Kidney epithelial cell (primary cell): ENCODE results near the gene STX5. TPM values are rescaled to one million over a fixed set of nuclear protein-coding genes. Genes with fewer than 3 reads are reported as not detected.

Experiments
- DNase-seq: peaks from one replicate; pipeline ENCODE4 v3.0.0-alpha.2; 2010; ENCODE audit warnings: low read depth
- H3K27me3 ChIP-seq: 2 replicates; pipeline ENCODE4 v1.6.0; 2011; ENCODE audit warnings: low read length; ENCODE audit not compliant: control insufficient read depth, insufficient read depth
- H3K36me3 ChIP-seq: 2 replicates; pipeline ENCODE4 v1.5.1; 2011; ENCODE audit warnings: low read length; ENCODE audit not compliant: control insufficient read depth, insufficient read depth
- H3K4me3 ChIP-seq: 2 replicates; pipeline ENCODE4 v1.5.1; 2011; ENCODE audit warnings: low read depth, mild to moderate bottlenecking, control low read depth, low read length
- CTCF ChIP-seq: IDR thresholded peaks from 2 replicates; pipeline ENCODE4 v1.5.1; 2011; ENCODE audit warnings: mild to moderate bottlenecking, moderate library complexity, low read length, control low read depth, inconsistent platforms; ENCODE audit not compliant: insufficient read depth, poor library complexity, severe bottlenecking
- total RNA-seq: library from RNA; depleted of rRNA; stranded (reverse); fragments of >200 nt; gene quantifications from 2 replicates; pipeline ENCODE4 v1.2.3, GENCODE V29; 2015

Gene STX5
- total RNA-seq, 1 donor from 2014 or later: 30.2 TPM

DNA sequence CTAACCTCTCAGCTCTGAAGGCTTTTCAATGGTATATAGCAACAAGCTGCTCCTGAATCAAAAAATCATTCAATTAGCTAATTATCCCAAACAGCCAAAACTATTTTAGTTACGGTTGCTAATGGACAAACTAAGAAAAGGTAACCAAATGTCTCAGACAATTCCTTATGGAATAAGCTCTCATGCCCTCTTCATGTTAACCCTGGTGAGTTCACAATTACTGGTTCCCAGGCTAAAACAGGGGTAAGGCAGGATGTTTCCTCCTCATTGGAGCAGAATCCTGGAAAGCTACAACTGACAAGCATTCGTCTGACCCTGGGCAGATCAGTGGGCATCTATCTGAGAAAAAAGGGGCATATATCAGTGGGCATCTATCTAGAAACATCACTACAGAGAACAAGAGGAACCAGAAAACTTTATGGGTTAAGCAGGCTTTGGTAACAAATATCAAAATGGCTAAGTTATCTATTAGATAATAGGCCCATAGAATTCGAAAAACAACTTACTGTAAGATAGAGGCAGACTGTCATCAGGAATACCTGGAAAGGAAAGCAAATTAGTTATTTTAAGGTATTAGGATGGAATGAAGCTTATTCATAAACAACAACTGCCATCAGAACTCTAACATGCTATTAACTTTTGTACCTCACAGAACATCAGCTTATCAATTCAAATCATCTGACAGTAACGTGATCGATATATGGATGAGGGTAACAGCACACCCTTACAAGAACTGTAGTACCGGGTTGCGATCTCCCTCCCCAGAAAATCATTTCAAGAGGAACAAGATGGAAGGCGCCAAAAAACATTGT, 22.4 kb upstream of the STX5 start:
- no peak for TF ChIP-seq CTCF
- DNase-seq: no peak
- peak overlapping the region; percentile 88 for H3K4me3 ChIP-seq

DNA sequence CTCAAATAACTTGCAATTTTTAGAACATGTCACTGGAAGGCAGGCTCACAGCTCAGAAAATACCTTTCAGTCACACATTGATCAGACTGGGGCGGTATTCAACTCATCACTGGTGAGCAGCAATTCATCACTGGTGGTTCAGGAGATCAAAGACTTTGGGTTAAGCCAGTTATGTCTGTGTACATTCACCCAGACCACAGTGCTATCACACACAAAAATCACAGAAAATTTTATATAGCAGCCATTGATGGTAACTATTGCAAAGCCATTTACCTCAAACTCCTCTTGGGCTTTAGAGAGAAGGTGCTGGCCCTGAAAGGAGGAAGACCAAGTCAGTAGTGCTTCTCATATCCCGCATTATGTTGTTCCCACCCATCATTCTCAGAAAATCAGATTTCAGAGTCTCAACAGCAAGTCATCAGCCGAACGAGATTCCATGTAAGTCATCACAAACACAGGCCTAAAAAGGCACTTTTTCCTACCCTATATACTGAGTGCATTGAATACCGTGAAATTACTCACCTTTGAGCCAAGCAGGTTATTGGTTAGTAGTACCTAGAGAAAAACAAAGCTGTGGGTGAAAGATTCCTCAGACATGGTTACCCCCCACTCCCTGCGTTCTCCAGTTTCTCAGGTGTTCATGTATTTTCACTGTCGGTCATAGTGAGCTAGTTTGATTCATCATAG, 21.6 kb upstream of the STX5 start:
- TF ChIP-seq CTCF: no peak
- H3K4me3 ChIP-seq: peak overlapping the region; percentile 88
- peaks cover 6% of the 10 kb centered on the region for H3K36me3 ChIP-seq
- H3K27me3 ChIP-seq: no peaks in the 10 kb centered on the region
- no peak for DNase-seq

More for the DNA sequence above, 22.4 kb upstream of the STX5 start:
- Histone ChIP-seq H3K27me3 (no peaks in the 10 kb centered on the region), H3K36me3 (peaks cover 6% of the 10 kb centered on the region)

DNA sequence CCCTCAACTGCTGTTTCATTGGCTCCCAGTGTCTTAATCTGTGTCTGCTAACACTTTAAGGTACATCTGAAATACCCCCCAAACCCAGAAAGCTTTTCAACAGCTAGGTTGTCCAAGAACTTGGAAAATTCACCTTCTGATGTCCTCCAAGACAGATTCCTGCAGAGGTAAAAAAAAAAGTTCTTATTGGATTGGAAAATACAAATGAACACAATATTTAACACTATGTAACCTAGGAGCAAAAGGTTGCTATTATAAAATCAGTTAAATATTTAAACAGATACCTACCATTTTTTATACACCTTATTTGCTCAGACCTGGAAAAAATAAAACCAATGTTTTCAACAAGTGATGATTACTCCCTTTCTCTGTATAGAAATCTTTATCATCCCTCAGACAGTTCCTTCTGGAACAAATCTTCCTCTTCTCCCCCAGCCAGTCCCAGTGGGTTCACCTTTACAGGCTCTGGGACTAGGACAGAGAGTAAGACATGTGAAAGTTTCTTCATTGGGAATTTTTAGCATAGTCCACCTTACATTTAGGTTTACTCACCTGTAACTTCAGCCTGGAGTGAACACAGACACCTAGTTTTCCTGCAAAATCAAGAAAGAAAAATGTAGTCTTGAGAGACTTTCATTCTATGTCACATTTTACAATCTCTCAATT, 20.8 kb upstream of the STX5 start:
- no peak for TF ChIP-seq CTCF
- DNase-seq: no peak
- Histone ChIP-seq H3K4me3 (no peak overlapping the region), H3K27me3 (no peaks in the 10 kb centered on the region), H3K36me3 (peaks cover 6% of the 10 kb centered on the region)

DNA sequence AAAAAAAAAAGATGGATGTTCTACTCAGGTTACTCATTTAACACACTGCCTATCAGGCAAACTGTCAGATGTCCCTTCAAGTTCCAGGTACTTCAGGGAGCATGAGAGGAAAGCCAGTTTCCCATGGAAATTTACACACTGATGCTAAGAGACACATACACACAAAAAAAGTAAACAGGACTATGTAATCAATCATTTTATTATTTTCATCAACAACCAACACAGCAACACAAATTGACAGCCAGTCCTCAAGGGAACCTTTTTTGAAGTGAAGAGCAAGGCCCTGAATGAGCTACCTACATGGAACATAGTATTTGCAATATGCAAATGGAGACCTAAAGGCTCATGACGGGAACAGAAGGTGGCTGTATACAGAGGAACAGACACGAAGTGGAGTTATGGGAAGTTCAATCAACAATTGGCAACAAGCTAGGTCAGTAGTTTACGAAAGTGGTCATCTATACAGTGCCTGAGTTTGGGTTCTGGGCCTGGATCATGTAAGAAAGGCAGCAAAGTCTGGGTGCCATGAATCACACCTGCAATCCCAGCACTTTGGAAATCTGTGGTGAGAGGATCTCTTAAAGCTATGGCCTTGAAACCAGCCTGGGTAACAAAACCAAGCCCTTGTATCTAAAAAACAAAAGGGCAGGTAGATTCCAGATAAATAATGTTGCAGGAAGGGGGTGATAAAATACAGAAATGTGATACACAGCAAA, 20.1 kb upstream of the STX5 start:
- DNase-seq: no peak
- TF ChIP-seq CTCF: no peak
- no peak overlapping the region for H3K4me3 ChIP-seq
- H3K27me3 ChIP-seq: no peaks in the 10 kb centered on the region
- peaks cover 6% of the 10 kb centered on the region for H3K36me3 ChIP-seq

DNA sequence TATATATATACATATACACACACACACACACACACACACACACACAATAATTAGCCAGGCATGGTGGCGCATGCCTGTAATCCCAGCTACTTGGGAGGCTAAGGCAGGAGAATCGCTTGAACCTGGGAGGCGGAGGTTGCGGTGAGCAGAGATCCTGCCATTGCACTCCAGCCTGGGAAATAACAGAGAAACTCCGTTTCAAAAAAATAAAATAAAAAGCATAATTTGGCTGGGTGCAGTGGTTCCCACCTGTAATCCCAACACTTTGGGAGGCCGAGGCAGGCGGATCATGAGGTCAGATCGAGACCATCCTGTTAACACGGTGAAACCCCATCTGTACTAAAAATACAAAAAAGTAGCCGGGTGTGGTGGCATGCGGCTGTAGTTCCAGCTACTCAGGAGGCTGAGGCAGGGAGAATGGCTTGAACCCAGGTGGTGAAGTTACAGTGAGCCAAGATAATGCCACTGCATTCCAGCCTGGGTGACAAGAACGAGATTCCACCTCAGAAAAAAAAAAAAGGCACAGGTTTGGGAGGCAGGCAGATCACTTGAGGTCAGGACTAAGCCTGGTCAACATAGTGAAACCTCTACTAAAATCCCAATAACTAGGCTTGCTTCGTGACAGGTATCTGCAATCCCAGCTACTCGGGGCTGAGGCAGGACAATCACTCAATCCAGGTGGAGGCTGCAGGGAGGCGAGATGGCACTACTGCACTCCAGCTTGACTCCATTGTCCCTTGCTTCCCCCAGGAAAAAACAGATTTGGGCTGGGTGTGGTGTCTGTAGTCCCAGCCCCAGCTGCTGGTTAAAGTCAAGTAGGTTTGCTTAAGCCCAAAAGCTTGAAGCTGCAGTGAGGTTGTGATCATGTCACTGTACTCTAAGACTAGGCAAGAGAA, 19.3 kb upstream of the STX5 start:
- DNase-seq: no peak
- H3K36me3 ChIP-seq: peaks cover 6% of the 10 kb centered on the region
- H3K27me3 ChIP-seq: no peaks in the 10 kb centered on the region
- no peak overlapping the region for H3K4me3 ChIP-seq
- no peak for TF ChIP-seq CTCF
